Colonic mucosa (tissue), 4 donors: ENCODE results near the gene ADAMTS16. TPM values are rescaled to one million over a fixed set of nuclear protein-coding genes. Genes with fewer than 3 reads are reported as not detected.

Source experiments
- DNase-seq: peaks from one replicate; pipeline ENCODE4 v3.0.0-alpha.2; 2020
- H3K27ac ChIP-seq: fragments of 200-600 bp; one replicate; pipeline ENCODE4 v1.8.0; 2021
- H3K27me3 ChIP-seq: fragments of 200-600 bp; one replicate; pipeline ENCODE4 v1.8.0; 2021
- H3K36me3 ChIP-seq: fragments of 200-600 bp; one replicate; pipeline ENCODE4 v1.8.0; 2021
- H3K4me1 ChIP-seq: fragments of 200-600 bp; one replicate; pipeline ENCODE4 v1.8.0; 2021; ENCODE audit warnings: mild to moderate bottlenecking
- H3K4me3 ChIP-seq: fragments of 200-600 bp; one replicate; pipeline ENCODE4 v1.8.0; 2021
- H3K9ac ChIP-seq, 2 donors: one replicate each; pipeline ENCODE4 v1.7.0; 2013; ENCODE audit warnings: control low read depth in 2 of 2, low read depth in 2 of 2, low read length in 2 of 2
- H3K9me3 ChIP-seq: fragments of 200-600 bp; one replicate; pipeline ENCODE4 v1.8.0; 2021
- CTCF ChIP-seq: fragments of 200-600 bp; IDR thresholded peaks from one replicate; pipeline ENCODE4 v1.8.0; 2022; ENCODE audit warnings: antibody characterized with exemption, mild to moderate bottlenecking
- intact Hi-C: fragments of 100-400 bp; cut with DNase I; formaldehyde crosslinking; loops from one replicate; pipeline ENCODE4 v1.14.1; 2022
- total RNA-seq, 2 donors: library from RNA; stranded (reverse); fragmentation: NEBNext Ultra II Directional in 1 of 2; extraction: Animal tissue kit (Norgen Biotek cat#: 25700) in 1 of 2; gene quantifications; one replicate each; pipeline ENCODE4 v1.2.1, GENCODE V29; 2021
- donor health status: healthy.
- donor health status: DM: no; HTN: no; CAD: no.
- donor health status: DM: no; HTN: no; CAD: no.

The ADAMTS16 gene
- total RNA-seq, 2 donors from 2014 or later, result 0.16 TPM; not detected in 1

DNA sequence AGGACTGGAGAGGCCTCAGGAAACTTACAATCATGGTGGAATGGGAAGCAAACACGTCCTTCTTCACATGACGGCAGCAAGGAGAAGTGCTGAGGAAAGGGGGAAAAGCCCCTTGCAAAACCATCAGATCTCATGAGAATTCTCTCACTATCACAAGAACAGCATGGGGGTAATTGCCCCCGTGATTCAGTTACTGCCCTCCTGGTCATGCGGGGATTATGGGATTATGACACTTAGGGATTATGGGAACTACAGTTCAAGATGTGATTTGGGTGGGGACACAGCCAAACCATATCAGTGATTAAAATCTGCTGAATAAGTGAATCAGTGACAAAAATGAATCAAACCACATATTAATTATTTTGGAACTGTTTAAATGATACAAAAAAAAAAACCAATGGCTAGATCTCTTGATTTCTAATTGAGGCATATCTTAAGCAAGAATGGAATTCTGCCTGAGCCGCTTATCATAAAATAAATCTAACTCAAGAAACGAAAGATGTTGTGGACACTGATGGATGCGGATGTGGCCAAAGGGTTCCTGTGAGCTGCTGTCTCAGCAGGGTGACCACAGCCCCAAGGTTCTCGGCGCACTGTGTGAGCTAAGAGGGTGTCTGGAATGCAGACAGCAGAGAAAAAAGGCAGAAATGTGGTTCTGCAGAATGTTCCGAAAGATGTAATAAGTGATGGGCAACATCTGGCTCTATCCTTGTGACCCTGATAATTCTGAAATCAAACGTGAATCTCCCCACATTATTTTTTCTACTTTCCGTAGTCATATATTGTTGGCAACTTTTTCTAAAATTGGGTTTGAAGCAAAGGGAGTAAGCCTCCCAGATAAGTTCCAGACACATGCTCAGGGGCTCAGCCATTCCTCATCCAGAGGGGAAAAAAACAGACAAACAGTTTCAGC, 175.2 kb downstream of the ADAMTS16 start:
- Histone ChIP-seq H3K9ac (no peak overlapping the region), H3K9me3 (no peaks in the 10 kb centered on the region), H3K27ac (no peak overlapping the region), H3K36me3 (no peaks in the 10 kb centered on the region), H3K4me1 (no peaks in the 10 kb centered on the region), H3K4me3 (no peak overlapping the region), H3K27me3 (no peaks in the 10 kb centered on the region)
- no peak for TF ChIP-seq CTCF
- DNase-seq, result no peak
- intact Hi-C loops, result no loop called here

DNA sequence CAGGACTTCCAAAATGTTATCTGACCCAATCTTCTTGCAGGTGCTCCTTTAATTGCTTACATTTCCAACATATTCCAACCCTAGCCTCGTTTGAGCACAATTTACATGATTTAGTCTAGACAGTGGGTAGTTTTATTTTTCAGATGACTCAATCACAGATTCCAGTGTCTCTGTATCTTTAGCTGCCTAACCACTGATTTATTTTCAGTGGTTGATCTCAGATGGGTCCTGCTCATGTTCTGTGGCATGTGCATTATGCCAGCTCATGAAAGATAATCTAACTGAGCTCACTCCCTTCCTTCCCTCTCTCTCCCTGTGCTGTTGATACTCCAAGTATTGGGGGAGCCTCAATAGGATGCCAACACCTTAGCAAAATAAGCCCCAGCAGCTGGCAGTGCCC, 176.2 kb downstream of the ADAMTS16 start:
- no peaks in the 10 kb centered on the region for H3K4me1 ChIP-seq
- intact Hi-C loops, result no loop called here
- no peaks in the 10 kb centered on the region for H3K27me3 ChIP-seq
- no peak overlapping the region for H3K9ac ChIP-seq
- no peak for TF ChIP-seq CTCF
- H3K9me3 ChIP-seq, result no peaks in the 10 kb centered on the region
- H3K36me3 ChIP-seq, result no peaks in the 10 kb centered on the region
- H3K27ac ChIP-seq, result no peak overlapping the region
- no peak for DNase-seq
- no peak overlapping the region for H3K4me3 ChIP-seq

GRCh38 chr5:5317976-5318375, 177.8 kb downstream of the ADAMTS16 start:
- Histone ChIP-seq H3K27ac (no peak overlapping the region), H3K27me3 (no peaks in the 10 kb centered on the region), H3K36me3 (no peaks in the 10 kb centered on the region), H3K9me3 (no peaks in the 10 kb centered on the region), H3K9ac (no peak overlapping the region), H3K4me1 (no peaks in the 10 kb centered on the region), H3K4me3 (no peak overlapping the region)
- no peak for TF ChIP-seq CTCF
- DNase-seq, result no peak
- intact Hi-C loops, result no loop called here

DNA sequence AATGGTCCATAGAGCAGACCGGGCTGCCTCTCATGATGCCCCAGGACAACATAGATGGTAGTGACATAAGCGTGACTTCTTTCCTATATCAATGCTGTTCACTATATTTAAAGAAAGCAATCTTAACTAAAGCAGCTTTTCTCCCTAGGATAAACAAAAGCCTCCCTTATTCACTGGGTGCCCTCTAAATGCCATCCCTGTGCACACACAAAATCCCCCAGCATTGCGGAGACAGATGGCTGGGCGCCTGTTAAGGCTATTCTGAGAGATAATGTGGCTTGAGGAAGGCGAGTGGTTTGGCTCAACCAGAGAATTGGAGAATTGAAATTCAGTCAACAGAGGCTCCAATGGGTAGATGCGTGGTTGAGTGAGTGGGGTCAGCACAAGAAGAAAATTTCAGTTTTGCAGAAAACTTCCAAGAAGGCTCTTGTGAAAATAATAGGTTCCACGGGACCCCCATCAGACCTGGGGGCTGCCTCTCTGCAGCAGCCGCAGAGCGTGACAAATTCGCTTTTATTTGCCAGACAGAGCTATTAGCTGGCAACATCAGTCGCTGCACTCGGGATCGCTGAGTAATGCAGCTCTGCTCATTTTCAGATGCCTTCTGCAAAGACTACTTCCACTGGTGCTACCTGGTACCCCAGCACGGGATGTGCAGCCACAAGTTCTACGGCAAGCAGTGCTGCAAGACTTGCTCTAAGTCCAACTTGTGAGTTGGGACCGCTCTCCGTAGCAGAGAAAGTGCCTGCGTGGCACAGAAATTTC, 178.5 kb downstream of the ADAMTS16 start:
- no peak for DNase-seq
- H3K9ac ChIP-seq, result no peak overlapping the region
- no peak for TF ChIP-seq CTCF
- H3K27ac ChIP-seq, result no peak overlapping the region
- intact Hi-C loops, result no loop called here
- no peaks in the 10 kb centered on the region for H3K4me1 ChIP-seq
- H3K4me3 ChIP-seq, result no peak overlapping the region
- no peaks in the 10 kb centered on the region for H3K9me3 ChIP-seq
- H3K36me3 ChIP-seq, result no peaks in the 10 kb centered on the region
- H3K27me3 ChIP-seq, result no peaks in the 10 kb centered on the region

- no peak overlapping the region for H3K27ac ChIP-seq
- H3K9ac ChIP-seq, result no peak overlapping the region
- DNase-seq, result no peak
- no peaks in the 10 kb centered on the region for H3K9me3 ChIP-seq
- no peaks in the 10 kb centered on the region for H3K36me3 ChIP-seq
- H3K27me3 ChIP-seq, result no peaks in the 10 kb centered on the region
- H3K4me1 ChIP-seq, result no peaks in the 10 kb centered on the region
- no peak overlapping the region for H3K4me3 ChIP-seq
- intact Hi-C loops, result no loop called here
- TF ChIP-seq CTCF, result no peak
These were observed 180.1 kb downstream of the ADAMTS16 start for GRCh38 chr5:5320062-5320805.
